ENCODE results near the gene SNAPC3. TPM values are rescaled to one million over a fixed set of nuclear protein-coding genes. Genes with fewer than 3 reads are reported as not detected.
"Not testable (repeated sequence)": the region's sequence is repeated elsewhere in the genome, so short reads cannot be mapped to it uniquely, and the experiment has no call there.

Gene SNAPC3
- total and polyA plus RNA-seq, 8 donors, result 30.7 to 72.3 (median 60.7) TPM

- intact Hi-C loops (cut with DNase I), result no loop called here
- DNase-seq (no peak), ATAC-seq (no peak)
- Histone ChIP-seq H3K27me3 (no peaks in the 10 kb centered on the region), H3K36me3 (peaks cover 0 to 19% of the 10 kb centered on the region in 2 donors), H3K4me1 (peaks cover 7 to 37% of the 10 kb centered on the region in 2 donors), H3K27ac (peak overlapping the region in 1 of 2 donors; percentile 92), H3K4me3 (no peak overlapping the region), H3K9me3 (no peaks in the 10 kb centered on the region)
- no peak for TF ChIP-seq CTCF (IDR thresholded peaks at IDR 0.05)
Measured at GRCh38 chr9:15421532-15421931, 1.1 kb upstream of the SNAPC3 start.

- no peaks in the 10 kb centered on the region for H3K9me3 ChIP-seq
- H3K4me1 ChIP-seq, result peaks cover 8 to 41% of the 10 kb centered on the region in 2 donors
- H3K4me3 ChIP-seq, result peak overlapping the region; percentile 75 to 78
- DNase-seq (no peak), ATAC-seq (no peak)
- intact Hi-C loops (cut with DNase I), result no loop called here
- peaks cover 0 to 21% of the 10 kb centered on the region in 2 donors for H3K36me3 ChIP-seq
- TF ChIP-seq CTCF (IDR thresholded peaks at IDR 0.05), result no peak
- H3K27me3 ChIP-seq, result no peaks in the 10 kb centered on the region
- peak overlapping the region; percentile 92 to 93 for H3K27ac ChIP-seq
Measured at GRCh38 chr9:15421990-15422371, 695 bp upstream of the SNAPC3 start.

- Histone ChIP-seq H3K4me1 (peaks cover 15 to 53% of the 10 kb centered on the region in 2 donors), H3K27ac (peak overlapping the region; percentile 92 to 93), H3K4me3 (peak overlapping the region; percentile 75 to 78), H3K36me3 (peaks cover 0 to 26% of the 10 kb centered on the region in 2 donors), H3K27me3 (no peaks in the 10 kb centered on the region), H3K9me3 (no peaks in the 10 kb centered on the region)
- no peak for TF ChIP-seq CTCF (IDR thresholded peaks at IDR 0.05)
- intact Hi-C loops (cut with DNase I), result no loop called here
- peak in 1 of 4 donors; percentile 48 for DNase-seq
- peak; percentile 47 for ATAC-seq
Measured at GRCh38 chr9:15423231-15423985, 732 bp downstream of the SNAPC3 start.

- Histone ChIP-seq H3K36me3 (peaks cover 0 to 26% of the 10 kb centered on the region in 2 donors), H3K4me1 (peaks cover 19 to 62% of the 10 kb centered on the region in 2 donors), H3K27me3 (no peaks in the 10 kb centered on the region), H3K4me3 (no peak overlapping the region), H3K27ac (no peak overlapping the region), H3K9me3 (no peaks in the 10 kb centered on the region)
- TF ChIP-seq CTCF (IDR thresholded peaks at IDR 0.05), result no peak
- intact Hi-C loops (cut with DNase I), result no loop called here
- no peak for ATAC-seq
- DNase-seq, result no peak
Measured at GRCh38 chr9:15426019-15426418, 3.3 kb downstream of the SNAPC3 start.

GRCh38 chr9:15427702-15428101 lies 5.0 kb downstream of the SNAPC3 start:
- intact Hi-C loops (cut with DNase I); H3K27me3 ChIP-seq; H3K9me3 ChIP-seq; H3K4me3 ChIP-seq; H3K27ac ChIP-seq; ATAC-seq: not testable (repeated sequence)
- peaks cover 0 to 26% of the 10 kb centered on the region in 2 donors for H3K36me3 ChIP-seq
- peaks cover 21 to 72% of the 10 kb centered on the region in 2 donors for H3K4me1 ChIP-seq
- DNase-seq, result peak in 1 of 4 donors; percentile 6

Data from left lung (tissue), 10 donors.